Measurements from ENCODE around the gene NARS2.

NARS2 gene

DNA sequence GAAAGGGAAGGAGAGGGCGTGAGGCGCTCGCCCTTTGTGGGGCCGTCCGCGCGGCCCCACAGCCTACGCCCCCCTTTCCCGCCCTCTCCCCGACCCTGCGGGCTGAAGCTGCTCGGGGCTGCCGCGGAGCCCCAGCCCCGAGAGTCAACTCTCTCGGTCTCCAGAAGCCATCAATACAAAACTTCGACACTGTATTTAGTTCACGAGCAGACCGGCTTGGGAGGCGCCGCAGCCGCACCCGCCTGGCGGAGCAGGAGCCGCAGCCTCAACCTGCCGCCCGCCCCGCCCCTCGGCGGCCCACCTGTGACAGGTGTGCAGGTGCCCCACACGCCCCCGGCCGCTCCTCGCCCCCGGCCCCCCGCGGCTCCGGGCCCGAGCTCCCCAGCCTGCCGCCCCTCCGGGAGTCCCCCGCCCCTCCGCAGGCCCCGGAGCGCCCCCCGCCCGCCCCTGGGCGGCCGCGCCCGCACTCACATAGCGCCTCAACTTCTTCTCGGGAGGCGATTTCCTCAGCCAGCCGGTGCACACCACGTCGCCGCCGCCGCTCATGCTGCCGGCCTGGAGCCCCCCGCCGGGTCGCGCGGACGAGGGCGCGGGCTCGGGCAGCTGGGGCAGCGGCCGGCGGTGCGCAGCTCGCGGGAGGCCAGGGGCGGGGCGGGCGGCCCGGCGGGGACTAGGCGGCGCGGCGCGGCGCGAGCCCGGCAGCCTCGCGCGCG lies 157.3 kb downstream of the NARS2 start, which contains the start of gene GAB2:
TSS of gene GAB2 (minus strand) at position 646 of the 713 bp plus-strand sequence. CDS start at position 546, 100 bp downstream.
- TF ChIP-seq, protein P1, sequence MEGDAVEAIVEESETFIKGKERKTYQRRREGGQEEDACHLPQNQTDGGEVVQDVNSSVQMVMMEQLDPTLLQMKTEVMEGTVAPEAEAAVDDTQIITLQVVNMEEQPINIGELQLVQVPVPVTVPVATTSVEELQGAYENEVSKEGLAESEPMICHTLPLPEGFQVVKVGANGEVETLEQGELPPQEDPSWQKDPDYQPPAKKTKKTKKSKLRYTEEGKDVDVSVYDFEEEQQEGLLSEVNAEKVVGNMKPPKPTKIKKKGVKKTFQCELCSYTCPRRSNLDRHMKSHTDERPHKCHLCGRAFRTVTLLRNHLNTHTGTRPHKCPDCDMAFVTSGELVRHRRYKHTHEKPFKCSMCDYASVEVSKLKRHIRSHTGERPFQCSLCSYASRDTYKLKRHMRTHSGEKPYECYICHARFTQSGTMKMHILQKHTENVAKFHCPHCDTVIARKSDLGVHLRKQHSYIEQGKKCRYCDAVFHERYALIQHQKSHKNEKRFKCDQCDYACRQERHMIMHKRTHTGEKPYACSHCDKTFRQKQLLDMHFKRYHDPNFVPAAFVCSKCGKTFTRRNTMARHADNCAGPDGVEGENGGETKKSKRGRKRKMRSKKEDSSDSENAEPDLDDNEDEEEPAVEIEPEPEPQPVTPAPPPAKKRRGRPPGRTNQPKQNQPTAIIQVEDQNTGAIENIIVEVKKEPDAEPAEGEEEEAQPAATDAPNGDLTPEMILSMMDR (IDR thresholded peaks at IDR 0.05; ENCODE audit: poor library complexity, severe bottlenecking) = no peak
- Histone ChIP-seq H3K36me3 (ENCODE audit: low read depth) (no peaks in the 10 kb centered on the region), H3K9me3 (ENCODE audit: severe bottlenecking) (no peaks in the 10 kb centered on the region), H3K4me1 (ENCODE audit: insufficient read depth, poor library complexity, severe bottlenecking) (peaks cover 9% of the 10 kb centered on the region), H3K27me3 (ENCODE audit: insufficient read depth, poor library complexity, severe bottlenecking) (no peaks in the 10 kb centered on the region), H3K4me3 (ENCODE audit: severe bottlenecking) (peak within 1 kb of the TSS; percentile 78), H3K27ac (ENCODE audit: poor library complexity, severe bottlenecking) (no peak within 1 kb of the TSS)
- ATAC-seq (ENCODE audit: low read depth) (peak; percentile 32), DNase-seq (ENCODE audit: low spot score) (no peak)

DNA sequence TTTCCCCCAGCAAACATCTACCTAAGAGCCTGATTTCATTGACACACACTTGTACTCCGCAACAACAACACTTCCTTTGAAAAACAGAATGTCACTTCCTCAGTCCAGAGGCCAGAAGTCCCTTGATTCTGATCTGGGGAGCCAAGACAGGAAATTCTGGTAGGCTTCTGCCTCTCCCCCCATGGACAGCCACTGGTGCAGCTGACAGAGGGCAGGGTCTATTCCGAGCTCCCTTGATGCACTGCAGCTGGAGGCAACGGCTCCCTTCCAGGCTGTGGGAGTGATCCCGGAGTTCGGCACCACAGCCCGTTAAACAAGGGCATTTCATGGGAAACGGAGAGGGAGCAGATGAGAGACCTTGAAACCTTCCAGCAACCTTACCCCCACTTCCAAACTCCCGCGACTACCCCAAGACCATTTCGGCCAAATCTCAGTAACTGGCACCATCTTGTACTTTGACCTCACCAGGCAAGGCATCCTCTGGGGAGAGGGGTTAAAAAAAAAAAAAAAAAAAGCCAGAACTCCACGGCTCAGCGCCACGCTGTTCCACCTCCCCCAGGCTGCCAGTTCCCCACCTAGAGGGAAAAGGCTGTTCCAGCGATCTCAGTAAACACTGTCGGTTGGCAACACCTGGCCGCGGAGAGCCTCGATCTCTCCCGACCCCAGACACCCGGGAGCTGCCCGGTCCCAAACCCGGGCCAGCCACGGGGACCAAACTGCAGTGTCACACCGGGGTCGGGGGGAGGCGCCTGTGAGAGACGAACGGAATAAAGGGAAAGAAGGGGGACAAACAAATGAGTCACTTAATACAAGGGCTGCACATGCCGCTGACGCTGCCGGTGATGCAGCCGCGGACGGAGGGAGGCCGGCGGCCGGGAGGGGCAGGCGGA lies 158.1 kb downstream of the NARS2 start:
- Histone ChIP-seq H3K36me3 (ENCODE audit: low read depth) (no peaks in the 10 kb centered on the region), H3K27me3 (ENCODE audit: insufficient read depth, poor library complexity, severe bottlenecking) (no peaks in the 10 kb centered on the region), H3K27ac (ENCODE audit: poor library complexity, severe bottlenecking) (no peak overlapping the region), H3K9me3 (ENCODE audit: severe bottlenecking) (no peaks in the 10 kb centered on the region), H3K4me1 (ENCODE audit: insufficient read depth, poor library complexity, severe bottlenecking) (peaks cover 9% of the 10 kb centered on the region), H3K4me3 (ENCODE audit: severe bottlenecking) (peak overlapping the region; percentile 78)
- TF ChIP-seq, protein P1 (IDR thresholded peaks at IDR 0.05; ENCODE audit: poor library complexity, severe bottlenecking) = peak; percentile 30
- DNase-seq (ENCODE audit: low spot score) = no peak
- peak; percentile 48 for ATAC-seq (ENCODE audit: low read depth)

DNA sequence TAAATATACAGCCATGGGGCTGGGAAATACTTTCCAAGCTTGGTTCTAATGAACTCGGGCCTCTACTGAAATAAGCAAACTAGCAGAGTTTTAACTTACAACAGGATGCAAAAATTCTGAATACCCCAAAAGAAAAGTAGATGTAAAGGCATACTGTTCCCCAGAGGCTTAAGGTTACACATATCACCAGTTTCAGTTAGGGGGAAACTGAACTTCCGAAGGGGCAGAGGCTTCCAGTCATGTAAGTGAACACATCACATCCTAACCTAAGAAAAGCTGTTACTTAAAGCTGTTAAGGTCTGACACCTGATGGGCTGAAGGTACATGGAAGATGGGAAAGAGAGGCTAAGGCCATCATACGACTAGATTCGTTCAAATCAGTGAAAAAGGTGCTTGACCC lies 159.3 kb downstream of the NARS2 start:
- TF ChIP-seq, protein P1 (IDR thresholded peaks at IDR 0.05; ENCODE audit: poor library complexity, severe bottlenecking) = no peak
- Histone ChIP-seq H3K36me3 (ENCODE audit: low read depth) (no peaks in the 10 kb centered on the region), H3K27me3 (ENCODE audit: insufficient read depth, poor library complexity, severe bottlenecking) (no peaks in the 10 kb centered on the region), H3K27ac (ENCODE audit: poor library complexity, severe bottlenecking) (no peak overlapping the region), H3K4me1 (ENCODE audit: insufficient read depth, poor library complexity, severe bottlenecking) (peaks cover 9% of the 10 kb centered on the region), H3K4me3 (ENCODE audit: severe bottlenecking) (no peak overlapping the region), H3K9me3 (ENCODE audit: severe bottlenecking) (no peaks in the 10 kb centered on the region)
- DNase-seq (ENCODE audit: low spot score) (no peak), ATAC-seq (ENCODE audit: low read depth) (no peak)

DNA sequence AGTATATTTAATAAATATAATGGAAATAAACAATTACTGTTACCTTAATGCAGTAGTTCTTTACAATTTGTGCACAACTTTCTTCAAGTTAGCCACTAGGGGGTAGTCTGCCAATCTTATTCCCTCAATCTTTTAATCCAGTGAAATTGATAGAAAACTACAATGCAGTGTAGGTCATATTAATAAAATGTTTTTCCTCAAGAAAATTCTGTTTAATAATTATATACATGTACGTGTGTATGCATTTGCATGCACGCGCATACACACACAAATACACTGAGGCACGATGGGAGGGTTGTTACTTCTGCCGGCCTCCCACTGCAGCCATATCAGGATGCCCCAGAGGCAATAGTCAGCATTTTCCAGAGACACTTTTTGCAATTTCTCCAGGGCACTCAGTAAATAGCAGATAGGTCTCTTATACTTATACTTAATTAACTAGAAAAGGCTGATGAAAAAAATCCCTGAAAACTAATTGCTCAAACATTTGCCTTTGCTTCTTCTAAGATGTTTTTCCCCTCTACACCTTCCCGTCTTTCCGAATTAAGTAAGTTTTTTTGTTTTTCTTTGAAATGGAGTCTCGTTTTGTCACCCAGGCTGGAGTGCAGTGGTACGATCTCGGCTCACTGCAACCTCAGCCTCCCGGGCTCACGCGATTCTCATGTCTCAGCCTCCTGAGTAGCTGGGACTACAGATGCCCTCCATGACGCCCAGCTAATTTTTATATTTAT lies 160.2 kb downstream of the NARS2 start:
- no peak overlapping the region for H3K4me3 ChIP-seq (ENCODE audit: severe bottlenecking)
- TF ChIP-seq, protein P1 (IDR thresholded peaks at IDR 0.05; ENCODE audit: poor library complexity, severe bottlenecking) = peak; percentile 83
- no peaks in the 10 kb centered on the region for H3K27me3 ChIP-seq (ENCODE audit: insufficient read depth, poor library complexity, severe bottlenecking)
- H3K4me1 ChIP-seq (ENCODE audit: insufficient read depth, poor library complexity, severe bottlenecking) = peaks cover 5% of the 10 kb centered on the region
- ATAC-seq (ENCODE audit: low read depth) (no peak), DNase-seq (ENCODE audit: low spot score) (no peak)
- no peaks in the 10 kb centered on the region for H3K36me3 ChIP-seq (ENCODE audit: low read depth)
- H3K27ac ChIP-seq (ENCODE audit: poor library complexity, severe bottlenecking) = no peak overlapping the region
- H3K9me3 ChIP-seq (ENCODE audit: severe bottlenecking) = no peaks in the 10 kb centered on the region

Measured in RWPE2 (cell line).